NCI-H2196 treated with DMSO at 0.1 percent for 48 hours (cell line): ENCODE measurements around the gene DNAJC5G.
A peak's percentile ranks its signal among the peaks of the same experiment; 100 is the strongest.
"Not testable (repeated sequence)": the region's sequence is repeated elsewhere in the genome, so short reads cannot be mapped to it uniquely, and the experiment has no call there.

ENCODE experiments used
- DNase-seq: peaks from one replicate; lab custom pipeline; 2025; ENCODE audit not compliant: unreplicated experiment; lab: John Stamatoyannopoulos, UW

Gene DNAJC5G

GRCh38 chr2:27280826-27281225, 5.6 kb downstream of the DNAJC5G start:
- DNase-seq: no peak

GRCh38 chr2:27281442-27281841, 6.2 kb downstream of the DNAJC5G start:
- DNase-seq: no peak

DNA sequence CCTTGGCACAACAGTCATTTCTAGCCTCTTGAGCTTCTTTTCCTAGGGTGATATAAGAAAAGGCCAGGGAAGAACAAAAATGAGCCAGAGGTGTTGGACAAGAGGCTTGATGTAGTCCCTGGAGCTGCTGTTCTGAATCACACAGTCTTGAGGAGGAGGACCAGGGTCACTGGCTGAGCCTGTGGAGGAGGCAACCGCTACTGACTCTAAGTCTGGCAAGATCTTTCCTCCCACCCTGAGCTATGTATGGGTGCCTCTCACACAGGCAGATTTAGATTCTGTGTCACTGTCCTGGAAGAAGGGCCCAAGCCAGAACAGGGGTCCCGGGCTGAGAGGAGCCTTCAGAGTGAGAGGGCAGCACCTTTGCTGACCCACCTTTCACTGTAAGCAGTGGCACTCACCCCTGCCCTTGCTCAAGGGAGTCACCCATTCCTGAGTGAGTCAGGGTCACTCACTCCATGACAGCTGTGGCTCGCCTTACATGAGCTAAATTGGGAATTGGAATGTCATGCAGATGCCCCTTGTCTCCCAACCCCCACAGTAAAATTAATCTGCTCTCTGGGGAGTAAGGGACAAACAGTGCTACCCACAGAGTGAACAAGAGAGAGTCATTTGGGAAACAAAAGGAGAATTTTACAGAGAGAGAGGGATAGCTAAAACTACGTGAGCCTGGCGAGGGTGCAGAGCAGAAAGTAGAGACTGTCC, 6.8 kb downstream of the DNAJC5G start, which contains the start of gene TRIM54:
Gene TRIM54 (plus strand): TSS at position 575 of the 705 bp plus-strand sequence. CDS start 303 bp downstream, outside the sequence.
- no peak for DNase-seq

DNA sequence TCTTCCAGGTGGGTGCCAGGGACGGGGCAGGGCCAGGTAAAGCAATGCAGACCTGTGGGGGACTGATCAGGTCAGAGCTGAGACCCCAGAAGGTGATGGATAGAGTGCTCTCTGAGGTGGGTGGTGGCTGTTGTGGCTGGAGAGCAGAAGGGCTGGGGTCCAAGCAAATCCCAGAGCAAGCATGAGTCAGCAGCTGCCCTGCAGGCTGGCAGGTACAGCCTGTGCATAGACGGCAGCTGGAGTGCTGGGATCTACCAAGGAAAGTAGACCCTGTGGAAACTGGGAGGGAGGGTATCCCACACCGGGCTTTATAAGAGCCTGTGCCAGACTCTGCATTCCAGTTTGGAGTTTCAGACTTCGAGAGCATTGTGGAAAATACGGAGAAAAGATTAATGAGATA, 7.7 kb downstream of the DNAJC5G start:
- DNase-seq: no peak

GRCh38 chr2:27284996-27285395, 9.8 kb downstream of the DNAJC5G start:
- no peak for DNase-seq

- DNase-seq: no peak
Measured at GRCh38 chr2:27285481-27285880, 10.2 kb downstream of the DNAJC5G start.

- no peak for DNase-seq
Measured at GRCh38 chr2:27288610-27289009, 13.4 kb downstream of the DNAJC5G start.

GRCh38 chr2:27290549-27290948, 15.3 kb downstream of the DNAJC5G start:
- no peak for DNase-seq

- no peak for DNase-seq
Measured at GRCh38 chr2:27291865-27292264, 16.6 kb downstream of the DNAJC5G start.

DNA sequence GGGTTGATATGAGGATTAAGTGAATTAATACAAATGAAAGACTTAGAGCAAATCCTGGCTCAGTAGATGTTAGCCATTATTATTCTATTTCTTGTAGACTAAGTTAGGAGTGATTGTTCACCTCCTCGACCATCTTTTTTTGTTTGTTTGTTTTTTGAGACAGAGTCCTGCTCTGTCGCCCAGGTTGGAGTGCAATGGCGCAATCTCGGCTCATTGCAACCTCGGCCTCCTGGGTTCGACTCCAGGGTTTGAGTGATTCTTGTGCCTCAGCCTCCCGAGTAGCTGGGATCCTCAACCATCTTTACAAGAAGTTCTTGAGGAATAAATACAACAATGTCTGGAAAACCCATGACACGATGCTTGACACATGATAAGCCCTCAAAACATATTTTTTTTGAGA, 19.7 kb downstream of the DNAJC5G start:
- DNase-seq: no peak

- no peak for DNase-seq
Measured at GRCh38 chr2:27296481-27296880, 21.2 kb downstream of the DNAJC5G start.

GRCh38 chr2:27297195-27297594, 22.0 kb downstream of the DNAJC5G start:
- no peak for DNase-seq

DNA sequence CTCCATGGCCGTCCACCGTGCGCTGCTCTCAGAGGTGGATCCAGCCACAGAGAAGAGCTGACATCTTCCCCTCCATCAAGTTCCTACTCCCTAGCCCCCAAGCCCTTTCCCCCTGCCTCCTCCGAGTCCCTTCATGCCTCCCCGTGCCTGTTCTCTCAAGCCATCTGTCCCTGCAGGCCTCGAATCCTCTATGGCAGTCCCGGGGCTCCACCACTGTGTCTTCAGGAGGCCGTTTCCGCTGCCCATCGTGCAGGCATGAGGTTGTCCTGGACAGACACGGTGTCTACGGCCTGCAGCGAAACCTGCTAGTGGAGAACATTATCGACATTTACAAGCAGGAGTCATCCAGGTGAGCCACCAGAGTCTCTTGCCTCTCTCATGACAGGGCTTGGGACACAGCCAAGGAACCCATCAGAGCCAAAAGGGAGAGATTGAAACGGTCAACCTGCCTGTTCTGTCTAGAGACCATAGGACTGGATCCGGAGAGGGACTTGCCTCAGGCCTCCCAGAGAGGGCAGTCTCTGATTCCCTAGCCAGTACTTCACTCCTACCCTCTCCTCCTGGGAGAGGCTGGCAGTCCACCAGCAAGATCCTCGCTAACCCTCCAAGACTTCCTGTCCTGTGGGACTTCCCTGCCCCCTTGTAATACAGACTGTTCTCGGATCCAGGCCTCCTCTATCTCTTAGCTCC, 23.3 kb downstream of the DNAJC5G start:
- no peak for DNase-seq

DNA sequence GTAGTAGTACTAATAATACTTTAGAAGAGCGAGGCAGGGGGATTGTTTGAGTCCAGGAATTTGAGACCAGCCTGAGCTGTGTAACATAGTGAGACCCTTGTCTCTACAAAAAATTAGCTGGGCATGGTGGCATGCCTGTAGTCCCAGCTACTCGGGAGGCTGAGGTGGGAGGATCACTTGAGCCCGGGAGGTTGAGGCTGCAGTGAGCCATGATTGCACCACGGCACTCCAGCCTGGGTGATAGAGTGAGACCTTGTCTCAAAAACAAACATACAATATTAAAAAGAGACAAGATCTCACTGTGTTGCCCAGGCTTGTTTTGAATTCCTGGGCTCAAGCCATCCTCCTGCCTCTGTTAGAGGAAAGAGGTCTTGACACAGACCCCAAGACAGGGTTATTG, 25.4 kb downstream of the DNAJC5G start:
- not testable (repeated sequence) for DNase-seq

DNA sequence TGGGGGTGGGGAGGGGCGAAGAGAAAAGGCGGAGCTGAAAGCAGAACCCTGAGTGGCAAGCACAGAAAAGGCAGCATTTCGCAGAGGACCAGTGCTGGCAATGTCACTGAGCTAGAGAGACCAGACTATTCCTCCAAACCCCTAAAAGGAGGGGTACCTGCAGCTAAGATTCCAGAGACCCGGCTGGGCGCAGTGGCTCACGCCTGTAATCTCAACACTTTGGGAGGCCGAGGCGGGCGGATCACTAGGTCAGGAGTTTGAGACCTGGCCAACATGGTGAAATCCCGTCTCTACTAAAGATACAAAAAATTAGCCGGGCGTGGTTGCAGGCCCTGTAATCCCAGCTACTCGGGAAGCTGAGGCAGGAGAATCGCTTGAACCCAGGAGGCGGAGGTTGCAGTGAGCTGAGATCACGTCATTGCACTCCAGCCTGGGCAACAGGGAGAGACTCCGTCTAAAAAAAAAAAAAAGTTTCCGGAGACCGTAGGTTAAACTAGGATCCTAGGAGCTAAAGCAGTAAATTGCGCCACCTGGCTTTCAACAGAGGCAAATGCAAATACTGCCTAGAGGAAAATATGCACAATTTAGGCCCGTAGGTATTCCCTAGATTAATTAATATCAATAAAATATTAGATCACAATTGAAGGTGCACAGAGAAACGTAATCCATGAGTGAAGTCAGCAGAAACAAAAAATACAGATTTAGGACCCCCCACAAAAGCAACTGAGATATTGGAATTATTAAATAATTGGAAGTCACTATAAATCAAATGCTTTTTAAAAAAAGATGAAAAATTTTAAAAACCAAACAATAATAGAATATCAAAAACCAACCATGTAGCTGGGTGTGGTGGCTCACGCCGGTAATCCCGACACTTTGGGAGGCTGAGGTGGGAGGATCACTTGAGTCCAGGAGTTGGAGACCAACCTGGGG, 28.1 kb downstream of the DNAJC5G start:
- DNase-seq: peak; percentile 69

DNA sequence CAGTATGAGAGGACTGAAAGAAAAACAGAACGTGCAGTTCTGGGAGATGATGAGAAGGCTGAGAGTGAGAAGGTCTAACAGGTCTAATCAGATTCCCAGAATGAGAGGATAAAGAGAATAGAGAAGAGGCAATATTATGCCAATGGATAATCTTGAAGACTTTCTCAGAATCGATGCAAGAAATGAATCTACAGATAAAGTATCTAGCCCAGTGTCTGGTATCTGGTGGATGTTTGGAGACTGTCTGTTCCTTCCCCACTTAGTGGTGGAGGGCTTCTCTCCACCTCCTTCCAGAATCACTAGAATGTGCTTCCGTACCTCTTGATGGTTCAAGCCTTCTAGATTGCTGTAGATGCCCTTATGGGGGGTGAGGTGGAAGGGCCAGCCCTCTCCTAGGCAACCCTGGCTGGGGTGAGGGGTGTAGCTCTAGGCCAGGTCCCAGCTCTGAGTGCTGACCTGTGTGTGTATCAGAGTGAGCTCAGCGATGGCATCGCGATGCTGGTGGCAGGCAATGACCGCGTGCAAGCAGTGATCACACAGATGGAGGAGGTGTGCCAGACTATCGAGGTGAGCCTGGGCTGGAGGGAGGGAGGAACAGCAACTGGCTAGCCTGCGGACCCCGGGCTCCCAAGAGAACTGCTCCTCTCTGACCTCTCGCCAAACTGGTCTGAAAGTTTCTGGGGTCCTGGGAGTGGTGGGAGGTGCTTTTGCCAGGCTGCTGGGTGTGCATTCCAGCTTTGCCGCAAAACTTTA, 29.4 kb downstream of the DNAJC5G start:
- DNase-seq: no peak

DNA sequence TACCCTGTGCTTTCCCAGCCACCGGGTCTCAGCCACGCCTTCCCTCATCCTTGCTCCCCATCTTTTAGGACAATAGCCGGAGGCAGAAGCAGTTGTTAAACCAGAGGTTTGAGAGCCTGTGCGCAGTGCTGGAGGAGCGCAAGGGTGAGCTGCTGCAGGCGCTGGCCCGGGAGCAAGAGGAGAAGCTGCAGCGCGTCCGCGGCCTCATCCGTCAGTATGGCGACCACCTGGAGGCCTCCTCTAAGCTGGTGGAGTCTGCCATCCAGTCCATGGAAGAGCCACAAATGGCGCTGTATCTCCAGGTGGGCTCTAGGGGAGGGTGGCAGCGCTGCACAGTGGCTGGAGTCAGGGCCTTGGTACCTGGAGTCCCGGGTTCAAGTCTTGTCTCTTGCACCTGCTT, 30.3 kb downstream of the DNAJC5G start:
- no peak for DNase-seq

DNA sequence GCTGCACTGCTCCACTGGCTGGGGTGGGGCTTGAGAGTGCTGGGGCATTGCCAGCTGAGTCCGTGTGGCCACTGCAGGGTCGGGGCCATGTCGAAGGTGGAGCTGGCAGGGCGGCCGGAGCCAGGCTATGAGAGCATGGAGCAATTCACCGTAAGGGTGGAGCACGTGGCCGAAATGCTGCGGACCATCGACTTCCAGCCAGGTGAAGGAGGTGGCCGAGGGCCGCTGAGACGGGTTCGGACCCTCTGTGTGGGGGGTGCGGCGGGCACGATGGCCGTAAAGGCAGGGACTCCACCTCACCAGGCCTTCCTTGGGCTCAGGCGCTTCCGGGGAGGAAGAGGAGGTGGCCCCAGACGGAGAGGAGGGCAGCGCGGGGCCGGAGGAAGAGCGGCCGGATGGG, 30.9 kb downstream of the DNAJC5G start:
- no peak for DNase-seq

- DNase-seq: no peak
Measured at GRCh38 chr2:27306573-27307286, 31.5 kb downstream of the DNAJC5G start.

DNA sequence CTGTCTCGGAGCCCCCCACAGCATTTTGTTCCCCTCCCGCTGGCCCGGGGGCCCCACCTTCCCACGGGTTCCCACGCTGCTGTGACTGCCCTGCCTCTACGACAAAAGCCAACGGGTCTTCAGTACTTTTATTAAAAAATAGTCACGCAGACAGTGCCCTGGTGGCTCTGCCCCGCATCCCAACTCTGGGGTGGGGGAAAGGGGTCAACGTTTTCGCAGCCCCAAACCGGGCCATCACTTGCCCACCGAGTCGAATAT, 32.0 kb downstream of the DNAJC5G start:
- no peak for DNase-seq
